ENCODE results near the gene LRRN3. TPM values are rescaled to one million over a fixed set of nuclear protein-coding genes. Genes with fewer than 3 reads are reported as not detected.

The LRRN3 gene
- total and polyA plus RNA-seq, 2 donors from 2014 or later: 0.54 to 1.1 TPM

GRCh38 chr7:111077001-111077400 lies 13.9 kb upstream of the LRRN3 start:
- Histone ChIP-seq H3K4me1 (ENCODE audit: control insufficient read depth in 2 of 3, insufficient read depth in 2 of 3, low read depth in 1 of 3, low read length in 3 of 3) (no peaks in the 10 kb centered on the region), H3K9ac (ENCODE audit: low read length in 3 of 3) (no peak overlapping the region), H3K4me3 (ENCODE audit: low read length in 3 of 3) (no peak overlapping the region), H3K36me3 (ENCODE audit: control insufficient read depth in 2 of 3, insufficient read depth in 3 of 3, low read length in 3 of 3) (no peaks in the 10 kb centered on the region), H3K27ac (ENCODE audit: low read depth in 2 of 2, low read length in 2 of 2) (no peak overlapping the region), H3K9me3 (ENCODE audit: control insufficient read depth in 2 of 3, insufficient read depth in 1 of 3, low read length in 3 of 3) (no peaks in the 10 kb centered on the region), H3K27me3 (ENCODE audit: control insufficient read depth, insufficient read depth, low read length) (no peaks in the 10 kb centered on the region)
- no peak for TF ChIP-seq CTCF (IDR thresholded peaks at IDR 0.05; ENCODE audit: borderline replicate concordance, extremely low read depth, insufficient read depth)
- no peak for DNase-seq
- FAIRE-seq: no peak
- intact Hi-C loops (cut with DNase I): no loop called here

DNA sequence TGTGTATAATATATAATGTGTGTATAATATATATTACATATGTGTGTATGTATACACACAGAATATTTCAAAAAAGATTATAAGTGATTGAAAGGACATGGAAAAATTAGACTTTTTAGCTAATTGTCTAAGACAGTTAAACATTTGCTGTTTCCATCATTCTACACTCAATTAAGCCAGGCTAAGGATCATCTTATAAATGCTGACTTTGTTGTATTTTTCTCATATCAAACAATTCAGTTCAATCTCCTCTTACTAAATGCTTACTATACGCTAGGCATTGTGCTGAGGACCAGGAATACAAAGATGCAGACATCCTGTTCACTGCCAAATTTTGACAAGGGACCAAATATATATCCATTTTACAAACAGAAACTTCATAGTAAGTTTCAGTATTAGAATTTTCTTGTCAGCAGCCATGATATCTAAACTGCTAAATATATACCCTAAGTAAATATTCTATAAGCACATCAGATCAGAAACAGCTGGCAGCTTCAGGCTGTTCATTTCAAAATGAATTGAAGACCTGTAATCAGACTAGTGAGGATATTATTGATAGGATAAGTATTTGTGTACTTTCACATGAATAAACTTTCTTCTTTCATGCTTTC lies 10.3 kb upstream of the LRRN3 start:
- Histone ChIP-seq H3K36me3 (ENCODE audit: control insufficient read depth in 2 of 3, insufficient read depth in 3 of 3, low read length in 3 of 3) (no peaks in the 10 kb centered on the region), H3K9me3 (ENCODE audit: control insufficient read depth in 2 of 3, insufficient read depth in 1 of 3, low read length in 3 of 3) (no peaks in the 10 kb centered on the region), H3K27ac (ENCODE audit: low read depth in 2 of 2, low read length in 2 of 2) (no peak overlapping the region), H3K9ac (ENCODE audit: low read length in 3 of 3) (no peak overlapping the region), H3K4me1 (ENCODE audit: control insufficient read depth in 2 of 3, insufficient read depth in 2 of 3, low read depth in 1 of 3, low read length in 3 of 3) (no peaks in the 10 kb centered on the region), H3K27me3 (ENCODE audit: control insufficient read depth, insufficient read depth, low read length) (no peaks in the 10 kb centered on the region), H3K4me3 (ENCODE audit: low read length in 3 of 3) (no peak overlapping the region)
- no peak for TF ChIP-seq CTCF (IDR thresholded peaks at IDR 0.05; ENCODE audit: borderline replicate concordance, extremely low read depth, insufficient read depth)
- no peak for DNase-seq
- no peak for FAIRE-seq
- intact Hi-C loops (cut with DNase I): no loop called here

DNA sequence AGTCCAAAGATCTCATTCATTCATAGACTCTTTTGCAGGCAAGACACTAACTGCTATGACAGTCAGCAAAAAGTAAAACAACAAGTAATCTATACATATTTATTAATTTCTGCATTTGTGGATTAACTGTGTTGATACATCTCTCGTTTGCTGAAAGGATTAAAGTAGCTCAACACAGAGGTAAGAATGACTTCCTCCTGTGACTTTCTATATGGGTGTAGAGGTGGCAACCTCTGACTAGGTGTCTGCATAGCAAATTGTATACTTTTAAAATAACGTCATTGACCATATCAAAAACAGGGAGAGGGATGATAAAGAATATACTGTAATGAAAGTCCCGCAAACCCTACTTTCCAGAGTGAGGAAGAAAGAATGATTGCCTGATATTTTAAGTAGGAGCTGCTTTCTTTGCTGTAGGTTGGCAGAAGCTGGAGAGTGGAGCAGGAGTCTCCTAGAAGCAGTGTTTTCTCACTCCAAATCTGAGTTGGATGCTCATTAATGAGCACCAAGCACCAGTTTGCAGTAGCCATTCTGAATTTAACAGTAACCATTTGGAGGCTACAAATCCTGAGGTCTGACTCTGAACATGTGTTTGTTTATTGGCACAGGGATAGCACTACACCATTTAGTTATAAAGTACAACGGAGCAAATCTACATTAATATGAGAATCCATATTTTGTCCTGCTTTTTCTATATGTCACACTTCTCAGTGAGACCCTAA lies 9.2 kb upstream of the LRRN3 start:
- no peaks in the 10 kb centered on the region for H3K36me3 ChIP-seq (ENCODE audit: control insufficient read depth in 2 of 3, insufficient read depth in 3 of 3, low read length in 3 of 3)
- intact Hi-C loops (cut with DNase I): no loop called here
- no peak overlapping the region for H3K9ac ChIP-seq (ENCODE audit: low read length in 3 of 3)
- TF ChIP-seq CTCF (IDR thresholded peaks at IDR 0.05; ENCODE audit: borderline replicate concordance, extremely low read depth, insufficient read depth): no peak
- H3K4me1 ChIP-seq (ENCODE audit: control insufficient read depth in 2 of 3, insufficient read depth in 2 of 3, low read depth in 1 of 3, low read length in 3 of 3): no peaks in the 10 kb centered on the region
- no peaks in the 10 kb centered on the region for H3K9me3 ChIP-seq (ENCODE audit: control insufficient read depth in 2 of 3, insufficient read depth in 1 of 3, low read length in 3 of 3)
- H3K27ac ChIP-seq (ENCODE audit: low read depth in 2 of 2, low read length in 2 of 2): no peak overlapping the region
- no peak overlapping the region for H3K4me3 ChIP-seq (ENCODE audit: low read length in 3 of 3)
- H3K27me3 ChIP-seq (ENCODE audit: control insufficient read depth, insufficient read depth, low read length): no peaks in the 10 kb centered on the region
- DNase-seq: no peak
- no peak for FAIRE-seq

Measured in kidney (tissue), 14 donors.